Neural cell (in vitro differentiated cells): Measurements from ENCODE around the gene TGFBR3. TPM values are rescaled to one million over a fixed set of nuclear protein-coding genes. Genes with fewer than 3 reads are reported as not detected.

Experiments used
- H2AFZ ChIP-seq: fragments of 200-600, 300-800 bp; sonication (generic), shearing (Covaris generic); 2 replicates; pipeline ENCODE4 v1.6.0; 2014; ENCODE audit warnings: low read depth, mild to moderate bottlenecking, antibody characterized with exemption, low read length, moderate library complexity
- H3F3A ChIP-seq: fragments of 200-600 bp; shearing (Covaris generic); 2 replicates; pipeline ENCODE4 v1.6.1; 2016; ENCODE audit warnings: mild to moderate bottlenecking, moderate library complexity, mixed read lengths, antibody characterized with exemption, low read length; ENCODE audit not compliant: insufficient read depth, poor library complexity, severe bottlenecking
- H3K27ac ChIP-seq: fragments of 200-600, 300-800 bp; sonication (generic), shearing (Covaris generic); 2 replicates; pipeline ENCODE4 v1.5.1; 2014; ENCODE audit warnings: mild to moderate bottlenecking, low read length, moderate library complexity
- H3K27me3 ChIP-seq: fragments of 300-800, 200-600 bp; sonication (generic), shearing (Covaris generic); 2 replicates; pipeline ENCODE4 v1.6.0; 2014; ENCODE audit warnings: mild to moderate bottlenecking, low read depth, low read length, moderate library complexity; ENCODE audit not compliant: insufficient read depth
- H3K36me3 ChIP-seq: fragments of 300-800, 200-600 bp; sonication (generic), shearing (Covaris generic); 2 replicates; pipeline ENCODE4 v1.5.1; 2014; ENCODE audit warnings: mild to moderate bottlenecking, antibody characterized with exemption, low read length, moderate library complexity; ENCODE audit not compliant: insufficient read depth
- H3K4me2 ChIP-seq: fragments of 300-800, 200-600 bp; sonication (generic), shearing (Covaris generic); 2 replicates; pipeline ENCODE4 v1.6.0; 2014; ENCODE audit warnings: mild to moderate bottlenecking, low read length
- H3K4me3 ChIP-seq: fragments of 300-800, 200-600 bp; sonication (generic), shearing (Covaris generic); 2 replicates; pipeline ENCODE4 v1.5.1; 2014; ENCODE audit warnings: mild to moderate bottlenecking, low read length, moderate library complexity
- H3K79me2 ChIP-seq: fragments of 200-600 bp; shearing (Covaris generic); replicated peaks from 2 replicates; pipeline ENCODE4 v1.6.0; 2014; ENCODE audit warnings: mild to moderate bottlenecking, low read length, moderate library complexity; ENCODE audit not compliant: insufficient read depth
- H3K9ac ChIP-seq: fragments of 300-800, 200-600 bp; sonication (generic), shearing (Covaris generic); 2 replicates; pipeline ENCODE4 v1.6.1; 2016; ENCODE audit warnings: mild to moderate bottlenecking, low read length, mixed read lengths
- H3K9me2 ChIP-seq: fragments of 200-600 bp; shearing (Covaris generic); 2 replicates; pipeline ENCODE4 v1.6.1; 2016; ENCODE audit warnings: mild to moderate bottlenecking, low read length, mixed read lengths; ENCODE audit not compliant: insufficient read depth
- H3K9me3 ChIP-seq: fragments of 200-600, 300-800 bp; sonication (generic), shearing (Covaris generic); 2 replicates; pipeline ENCODE4 v1.6.1; 2016; ENCODE audit warnings: mild to moderate bottlenecking, mixed run types, low read length, moderate library complexity, mixed read lengths
- H4K20me1 ChIP-seq: fragments of 200-600 bp; shearing (Covaris generic); 2 replicates; pipeline ENCODE4 v1.6.1; 2016; ENCODE audit warnings: mild to moderate bottlenecking, mixed run types; ENCODE audit not compliant: insufficient read depth
- EP300 ChIP-seq: fragments of 450-650 bp; conservative IDR thresholded peaks from 2 replicates; pipeline ENCODE4 v1.6.1; 2014; ENCODE audit warnings: antibody characterized with exemption, mild to moderate bottlenecking, moderate library complexity; ENCODE audit not compliant: poor library complexity, severe bottlenecking
- EZH2 ChIP-seq: fragments of 200-600, 300-800 bp; shearing (Covaris generic), sonication (generic); IDR thresholded peaks from 2 replicates; pipeline ENCODE4 v1.6.1; 2014; ENCODE audit warnings: antibody characterized with exemption, low read length, borderline replicate concordance, mild to moderate bottlenecking; ENCODE audit not compliant: insufficient read depth, poor library complexity, severe bottlenecking
- MXI1 ChIP-seq: fragments of 450-650 bp; conservative IDR thresholded peaks from 2 replicates; pipeline ENCODE4 v1.6.1; 2014; ENCODE audit warnings: antibody characterized with exemption, mild to moderate bottlenecking; ENCODE audit not compliant: poor library complexity, severe bottlenecking
- POLR2AphosphoS5 ChIP-seq: IDR thresholded peaks from 2 replicates; pipeline ENCODE4 v1.6.1; 2012
- RAD21 ChIP-seq: fragments of 450-650 bp; conservative IDR thresholded peaks from 2 replicates; pipeline ENCODE4 v1.6.1; 2014; ENCODE audit warnings: antibody characterized with exemption, mild to moderate bottlenecking, moderate library complexity
- REST ChIP-seq: IDR thresholded peaks from 2 replicates; pipeline ENCODE4 v1.6.1; 2012; ENCODE audit warnings: borderline replicate concordance
- SMC3 ChIP-seq: fragments of 450-650 bp; conservative IDR thresholded peaks from 2 replicates; pipeline ENCODE4 v1.6.1; 2014; ENCODE audit warnings: antibody characterized with exemption, mild to moderate bottlenecking, moderate library complexity; ENCODE audit not compliant: poor library complexity
- TAF1 ChIP-seq: IDR thresholded peaks from 2 replicates; pipeline ENCODE4 v1.6.1; 2012; ENCODE audit warnings: low read depth
- polyA plus RNA-seq: library from polyadenylated mRNA; depleted of rRNA; stranded (reverse); fragments of >200 nt; gene quantifications from 2 replicates; pipeline ENCODE4 v1.2.3, GENCODE V29; 2014
- TF ChIP-seq, protein P1 (sequence below): fragments of 450-650 bp; IDR thresholded peaks from 2 replicates; pipeline ENCODE4 v1.5.1; 2014; ENCODE audit warnings: antibody characterized with exemption, mild to moderate bottlenecking, moderate library complexity; ENCODE audit not compliant: poor library complexity, severe bottlenecking

TGFBR3 gene
- polyA plus RNA-seq, 1 donor from 2014 or later = 0.25 TPM

- TF ChIP-seq SMC3 (no peak), POLR2AphosphoS5 (no peak), RAD21 (no peak), EZH2 (no peak), MXI1 (no peak), REST (no peak), EP300 (no peak), TAF1 (no peak)
- TF ChIP-seq, protein P1, sequence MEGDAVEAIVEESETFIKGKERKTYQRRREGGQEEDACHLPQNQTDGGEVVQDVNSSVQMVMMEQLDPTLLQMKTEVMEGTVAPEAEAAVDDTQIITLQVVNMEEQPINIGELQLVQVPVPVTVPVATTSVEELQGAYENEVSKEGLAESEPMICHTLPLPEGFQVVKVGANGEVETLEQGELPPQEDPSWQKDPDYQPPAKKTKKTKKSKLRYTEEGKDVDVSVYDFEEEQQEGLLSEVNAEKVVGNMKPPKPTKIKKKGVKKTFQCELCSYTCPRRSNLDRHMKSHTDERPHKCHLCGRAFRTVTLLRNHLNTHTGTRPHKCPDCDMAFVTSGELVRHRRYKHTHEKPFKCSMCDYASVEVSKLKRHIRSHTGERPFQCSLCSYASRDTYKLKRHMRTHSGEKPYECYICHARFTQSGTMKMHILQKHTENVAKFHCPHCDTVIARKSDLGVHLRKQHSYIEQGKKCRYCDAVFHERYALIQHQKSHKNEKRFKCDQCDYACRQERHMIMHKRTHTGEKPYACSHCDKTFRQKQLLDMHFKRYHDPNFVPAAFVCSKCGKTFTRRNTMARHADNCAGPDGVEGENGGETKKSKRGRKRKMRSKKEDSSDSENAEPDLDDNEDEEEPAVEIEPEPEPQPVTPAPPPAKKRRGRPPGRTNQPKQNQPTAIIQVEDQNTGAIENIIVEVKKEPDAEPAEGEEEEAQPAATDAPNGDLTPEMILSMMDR = no peak
- H3K9ac ChIP-seq = no peak overlapping the region
- no peak overlapping the region for H3K4me2 ChIP-seq
- H3K4me3 ChIP-seq = no peak overlapping the region
- no peaks in the 10 kb centered on the region for H3F3A ChIP-seq
- no peaks in the 10 kb centered on the region for H3K9me3 ChIP-seq
- no peaks in the 10 kb centered on the region for H3K27me3 ChIP-seq
- no peaks in the 10 kb centered on the region for H4K20me1 ChIP-seq
- H3K27ac ChIP-seq = no peak overlapping the region
- H3K36me3 ChIP-seq = no peaks in the 10 kb centered on the region
- H3K9me2 ChIP-seq = no peaks in the 10 kb centered on the region
- H2AFZ ChIP-seq = no peak overlapping the region
- no peaks in the 10 kb centered on the region for H3K79me2 ChIP-seq
Observed at GRCh38 chr1:91866425-91866824, 19.5 kb downstream of the TGFBR3 start.

DNA sequence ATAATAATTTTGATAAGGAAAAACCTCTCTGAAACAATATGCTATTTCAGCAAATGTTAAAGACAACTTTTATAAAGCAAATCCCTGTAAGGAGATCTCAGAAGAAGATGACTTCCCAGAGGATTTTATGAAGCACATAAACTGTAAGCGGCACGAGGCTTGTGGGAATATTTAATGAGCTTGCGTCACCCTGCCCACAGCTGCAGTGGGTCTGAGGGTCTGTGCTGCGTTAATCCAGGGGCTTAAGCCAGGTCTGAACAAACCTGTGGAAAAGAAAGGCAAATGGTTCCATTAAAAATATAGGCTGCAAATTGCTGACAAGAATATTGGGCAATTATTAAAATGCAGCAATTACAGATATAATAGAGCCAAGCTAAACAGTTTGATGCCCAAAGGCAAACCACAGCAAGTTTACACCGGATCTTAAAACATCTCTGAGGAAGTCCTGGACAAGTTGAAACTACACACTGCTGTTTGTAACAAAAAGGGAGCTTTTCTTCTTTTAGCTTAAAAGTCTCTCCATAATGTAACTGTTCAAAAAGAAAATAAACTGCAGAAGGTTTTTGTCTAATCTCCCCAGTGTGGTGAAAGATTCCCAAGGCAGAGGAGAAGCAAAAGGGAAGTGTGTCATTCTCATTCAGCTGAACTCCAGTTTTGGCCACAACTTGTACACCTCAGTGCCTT, 21.8 kb downstream of the TGFBR3 start:
- Histone ChIP-seq H3F3A (no peaks in the 10 kb centered on the region), H3K4me3 (peak overlapping the region; percentile 43), H3K9ac (no peak overlapping the region), H3K9me2 (no peaks in the 10 kb centered on the region), H4K20me1 (no peaks in the 10 kb centered on the region), H3K36me3 (no peaks in the 10 kb centered on the region), H3K9me3 (no peaks in the 10 kb centered on the region), H2AFZ (no peak overlapping the region), H3K27ac (peak overlapping the region; percentile 49), H3K79me2 (no peaks in the 10 kb centered on the region), H3K4me2 (peak overlapping the region; percentile 33), H3K27me3 (no peaks in the 10 kb centered on the region)
- TF ChIP-seq EZH2 = no peak
- no peak for TF ChIP-seq REST
- no peak for TF ChIP-seq MXI1
